ENCODE measurements around the gene PDGFC. TPM values are rescaled to one million over a fixed set of nuclear protein-coding genes. Genes with fewer than 3 reads are reported as not detected.

The PDGFC gene
- total and polyA plus RNA-seq, 2 of the 13 experiments (the other 11 are each of a cell fraction or from before 2014, with no cell fraction given), result 4.6 to 9.1 TPM

DNA sequence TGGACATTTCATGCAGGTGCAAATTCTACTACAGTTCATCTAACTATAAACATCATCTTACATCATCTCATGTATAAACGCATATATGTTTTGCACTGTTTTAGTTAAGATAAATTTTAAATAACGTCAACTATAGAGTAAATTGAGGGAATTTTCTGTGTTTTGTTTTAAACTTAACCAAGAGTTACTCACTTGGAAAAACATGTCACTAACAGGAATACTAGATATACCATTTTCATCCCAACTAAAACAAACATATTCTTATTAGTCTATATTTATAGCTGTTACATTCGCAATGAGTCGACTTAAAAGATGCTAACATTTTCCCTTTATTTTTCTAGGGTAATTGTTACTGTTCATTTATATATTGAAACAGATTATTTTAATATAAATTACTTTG, 159.6 kb downstream of the PDGFC start (continued):
- TF ChIP-seq ZNF451 (CRISPR knock-in tag; IDR thresholded peaks at IDR 0.05), result no peak

GRCh38 chr4:156811286-156811685, 160.3 kb downstream of the PDGFC start:
- H3K27ac ChIP-seq (ENCODE audit: extremely low read length, insufficient read depth, low read length), result no peak overlapping the region
- H4K20me1 ChIP-seq (ENCODE audit: insufficient read depth, low read length), result no peaks in the 10 kb centered on the region
- H3K9me3 ChIP-seq (ENCODE audit: low read length), result no peaks in the 10 kb centered on the region
- H3K4me1 ChIP-seq (ENCODE audit: insufficient read depth, low read length), result no peaks in the 10 kb centered on the region
- no peak for DNase-seq (ENCODE audit: low spot score)
- H3K4me3 ChIP-seq (replicated peaks in 1 of 3; ENCODE audit: insufficient read depth in 1 of 3, low read depth in 2 of 3, low read length in 3 of 3), result no peak overlapping the region
- ChIA-PET CTCF (ENCODE audit: low intra/inter-chr PET ratio, low total read pairs) (no interaction called here), POLR2A (no interaction called here)
- in situ Hi-C loops (cut with HindIII; ENCODE audit: extremely low pct_ligation_motif_present, low pct_unique_long_range_greater_than_20kb) (no loop called here), intact Hi-C loops (cut with micrococcal nuclease; ENCODE audit: unreplicated experiment) (no loop called here)
- TF ChIP-seq ZNF644 (CRISPR knock-in tag; IDR thresholded peaks at IDR 0.05; ENCODE audit: low read depth) (no peak), ZNF20 (CRISPR knock-in tag; IDR thresholded peaks at IDR 0.05) (no peak), SKI (IDR thresholded peaks at IDR 0.05; ENCODE audit: partially characterized antibody) (no peak), SALL1 (CRISPR knock-in tag; IDR thresholded peaks at IDR 0.05) (no peak), ZNF235 (CRISPR knock-in tag; IDR thresholded peaks at IDR 0.05; ENCODE audit: borderline replicate concordance) (no peak), ZFAT (CRISPR knock-in tag; conservative IDR thresholded peaks at IDR 0.05) (no peak), GATAD2A (CRISPR knock-in tag; IDR thresholded peaks at IDR 0.05) (no peak)
- no peak for FAIRE-seq
- no peaks in the 10 kb centered on the region for H3K36me3 ChIP-seq (replicated peaks in 1 of 2; ENCODE audit: control insufficient read depth in 1 of 2, insufficient read depth in 2 of 2, low read length in 2 of 2)
- H3K79me2 ChIP-seq (ENCODE audit: insufficient read depth, low read length), result no peaks in the 10 kb centered on the region
- WGBS (ENCODE audit: low lambda C conversion rate), result 92% methylated on average over 5 of the region's 5 CpGs
- no peak overlapping the region for H2AFZ ChIP-seq (ENCODE audit: low read length)
- H3K27me3 ChIP-seq (ENCODE audit: control insufficient read depth in 1 of 2, insufficient read depth in 2 of 2, low read length in 2 of 2), result no peaks in the 10 kb centered on the region; a peak in 1 of 5 replicates
- H3K4me2 ChIP-seq (ENCODE audit: low read depth, low read length), result no peak overlapping the region
- H3K9ac ChIP-seq (ENCODE audit: insufficient read depth, low read depth, low read length), result no peak overlapping the region
- ATAC-seq, result no peak
- no TSS peak for BruUV-seq (replicated peaks)

DNA sequence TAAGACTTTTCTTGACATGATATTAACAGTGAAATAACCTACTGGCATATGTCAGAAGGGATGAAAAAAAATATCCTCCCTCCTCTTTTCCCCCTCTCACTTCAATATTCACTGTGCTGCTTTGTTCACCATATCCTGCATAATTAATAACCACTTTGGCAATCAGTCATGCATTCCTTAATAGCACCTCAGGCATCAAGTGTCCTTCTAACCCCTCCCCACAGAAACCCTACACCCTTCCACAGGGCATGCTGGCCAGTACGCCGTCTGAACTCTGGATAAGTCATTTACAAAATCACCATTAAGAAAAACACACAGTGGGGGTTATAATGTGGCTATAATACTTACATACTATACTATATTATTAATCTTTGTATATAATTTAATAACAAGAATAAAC, 165.9 kb downstream of the PDGFC start:
- ChIA-PET POLR2A (no interaction called here), CTCF (ENCODE audit: low intra/inter-chr PET ratio, low total read pairs) (no interaction called here)
- DNase-seq (ENCODE audit: low spot score), result no peak
- H3K36me3 ChIP-seq (replicated peaks in 1 of 2; ENCODE audit: control insufficient read depth in 1 of 2, insufficient read depth in 2 of 2, low read length in 2 of 2), result no peaks in the 10 kb centered on the region
- no TSS peak for BruUV-seq (replicated peaks)
- intact Hi-C loops (cut with micrococcal nuclease; ENCODE audit: unreplicated experiment), result no loop called here
- no peak overlapping the region for H3K27ac ChIP-seq (ENCODE audit: extremely low read length, insufficient read depth, low read length)
- no peak overlapping the region for H3K4me2 ChIP-seq (ENCODE audit: low read depth, low read length)
- H2AFZ ChIP-seq (ENCODE audit: low read length), result no peak overlapping the region
- H3K9ac ChIP-seq (ENCODE audit: insufficient read depth, low read depth, low read length), result no peak overlapping the region
- no peaks in the 10 kb centered on the region; a peak in 1 of 5 replicates for H3K27me3 ChIP-seq (ENCODE audit: control insufficient read depth in 1 of 2, insufficient read depth in 2 of 2, low read length in 2 of 2)
- H4K20me1 ChIP-seq (ENCODE audit: insufficient read depth, low read length), result no peaks in the 10 kb centered on the region
- H3K4me1 ChIP-seq (ENCODE audit: insufficient read depth, low read length), result no peaks in the 10 kb centered on the region
- no peak overlapping the region for H3K4me3 ChIP-seq (replicated peaks in 1 of 3; ENCODE audit: insufficient read depth in 1 of 3, low read depth in 2 of 3, low read length in 3 of 3)
- WGBS (ENCODE audit: low lambda C conversion rate), result 98% methylated on average over 2 of the region's 2 CpGs
- FAIRE-seq, result no peak
- H3K79me2 ChIP-seq (ENCODE audit: insufficient read depth, low read length), result no peaks in the 10 kb centered on the region
- in situ Hi-C loops (cut with HindIII; ENCODE audit: extremely low pct_ligation_motif_present, low pct_unique_long_range_greater_than_20kb), result no loop called here
- H3K9me3 ChIP-seq (ENCODE audit: low read length), result no peaks in the 10 kb centered on the region
- no peak for ATAC-seq
- TF ChIP-seq ZNF121 (CRISPR knock-in tag; IDR thresholded peaks at IDR 0.05) (no peak), PRDM10 (CRISPR knock-in tag; IDR thresholded peaks at IDR 0.05; ENCODE audit: low read depth) (no peak), ZNF629 (CRISPR knock-in tag; conservative IDR thresholded peaks at IDR 0.05) (no peak), ZNF484 (CRISPR knock-in tag; IDR thresholded peaks at IDR 0.05; ENCODE audit: borderline replicate concordance, low read depth) (no peak), ZNF180 (CRISPR knock-in tag; IDR thresholded peaks at IDR 0.05; ENCODE audit: borderline replicate concordance, low read depth) (no peak), ZNF451 (CRISPR knock-in tag; IDR thresholded peaks at IDR 0.05) (no peak), NRL (CRISPR knock-in tag; IDR thresholded peaks at IDR 0.05; ENCODE audit: borderline replicate concordance) (no peak), ZNF772 (CRISPR knock-in tag; IDR thresholded peaks at IDR 0.05) (no peak)
- TF ChIP-seq, protein P1, sequence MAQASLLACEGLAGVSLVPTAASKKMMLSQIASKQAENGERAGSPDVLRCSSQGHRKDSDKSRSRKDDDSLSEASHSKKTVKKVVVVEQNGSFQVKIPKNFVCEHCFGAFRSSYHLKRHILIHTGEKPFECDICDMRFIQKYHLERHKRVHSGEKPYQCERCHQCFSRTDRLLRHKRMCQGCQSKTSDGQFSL (CRISPR knock-in tag; IDR thresholded peaks at IDR 0.05), result no peak

Measured in HepG2 (cell line).